Coronary artery (tissue), 2 donors: ENCODE measurements around the gene CD99L2.

ENCODE experiments used
- DNase-seq: peaks from one replicate; pipeline ENCODE4 v3.0.0-alpha.2; 2017; ENCODE audit warnings: low spot score
- H3K27ac ChIP-seq, 2 donors: fragments of 200-600 bp; sonication (generic); one replicate each; pipeline ENCODE4 v1.5.1; 2016 to 2019
- H3K4me3 ChIP-seq: fragments of 200-600 bp; sonication (generic); 2 replicates; pipeline ENCODE4 v1.5.1; 2016; ENCODE audit warnings: mild to moderate bottlenecking, moderate library complexity
- TF ChIP-seq, protein P1 (sequence below): fragments of 200-600 bp; sonication (generic); IDR thresholded peaks from one replicate; pipeline ENCODE4 v1.5.1; 2019; ENCODE audit warnings: antibody characterized with exemption

CD99L2 gene

DNA sequence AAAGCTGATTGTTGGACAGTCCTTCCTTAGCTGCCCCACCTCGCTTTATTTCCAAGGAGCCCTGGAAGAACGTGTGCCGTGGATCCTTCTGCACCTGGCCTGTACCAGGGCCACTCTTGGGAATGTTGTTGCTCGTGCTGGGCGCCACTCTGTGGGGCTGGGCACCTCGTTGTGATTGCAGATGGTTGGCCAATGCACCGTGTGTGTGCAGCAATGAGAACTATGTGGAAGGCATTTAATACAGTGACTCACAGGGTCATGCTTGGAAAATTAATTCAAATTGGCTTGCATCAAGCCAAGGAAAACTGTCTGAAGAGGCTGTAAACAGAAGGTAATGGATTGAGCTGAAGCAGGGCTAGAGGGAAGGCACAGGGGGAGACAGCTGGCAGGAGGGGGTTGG is 37.0 kb upstream of the CD99L2 start:
- no peak for DNase-seq
- TF ChIP-seq, protein P1, sequence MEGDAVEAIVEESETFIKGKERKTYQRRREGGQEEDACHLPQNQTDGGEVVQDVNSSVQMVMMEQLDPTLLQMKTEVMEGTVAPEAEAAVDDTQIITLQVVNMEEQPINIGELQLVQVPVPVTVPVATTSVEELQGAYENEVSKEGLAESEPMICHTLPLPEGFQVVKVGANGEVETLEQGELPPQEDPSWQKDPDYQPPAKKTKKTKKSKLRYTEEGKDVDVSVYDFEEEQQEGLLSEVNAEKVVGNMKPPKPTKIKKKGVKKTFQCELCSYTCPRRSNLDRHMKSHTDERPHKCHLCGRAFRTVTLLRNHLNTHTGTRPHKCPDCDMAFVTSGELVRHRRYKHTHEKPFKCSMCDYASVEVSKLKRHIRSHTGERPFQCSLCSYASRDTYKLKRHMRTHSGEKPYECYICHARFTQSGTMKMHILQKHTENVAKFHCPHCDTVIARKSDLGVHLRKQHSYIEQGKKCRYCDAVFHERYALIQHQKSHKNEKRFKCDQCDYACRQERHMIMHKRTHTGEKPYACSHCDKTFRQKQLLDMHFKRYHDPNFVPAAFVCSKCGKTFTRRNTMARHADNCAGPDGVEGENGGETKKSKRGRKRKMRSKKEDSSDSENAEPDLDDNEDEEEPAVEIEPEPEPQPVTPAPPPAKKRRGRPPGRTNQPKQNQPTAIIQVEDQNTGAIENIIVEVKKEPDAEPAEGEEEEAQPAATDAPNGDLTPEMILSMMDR, result no peak
- Histone ChIP-seq H3K27ac (no peak overlapping the region), H3K4me3 (no peak overlapping the region)

- no peak for DNase-seq
- H3K4me3 ChIP-seq, result no peak overlapping the region
- TF ChIP-seq, protein P1, result no peak
- H3K27ac ChIP-seq, result no peak overlapping the region
These were observed 36.0 kb upstream of the CD99L2 start for GRCh38 chrX:150934453-150934852.

GRCh38 chrX:150933945-150934350 is 35.5 kb upstream of the CD99L2 start:
- Histone ChIP-seq H3K27ac (no peak overlapping the region), H3K4me3 (no peak overlapping the region)
- DNase-seq, result no peak
- TF ChIP-seq, protein P1, result no peak

- TF ChIP-seq, protein P1, result no peak
- no peak for DNase-seq
- Histone ChIP-seq H3K27ac (no peak overlapping the region), H3K4me3 (no peak overlapping the region)
These were observed 30.6 kb upstream of the CD99L2 start for GRCh38 chrX:150929058-150929457.

GRCh38 chrX:150926791-150927190 is 28.3 kb upstream of the CD99L2 start:
- TF ChIP-seq, protein P1, result no peak
- Histone ChIP-seq H3K27ac (no peak overlapping the region), H3K4me3 (no peak overlapping the region)
- DNase-seq, result no peak

DNA sequence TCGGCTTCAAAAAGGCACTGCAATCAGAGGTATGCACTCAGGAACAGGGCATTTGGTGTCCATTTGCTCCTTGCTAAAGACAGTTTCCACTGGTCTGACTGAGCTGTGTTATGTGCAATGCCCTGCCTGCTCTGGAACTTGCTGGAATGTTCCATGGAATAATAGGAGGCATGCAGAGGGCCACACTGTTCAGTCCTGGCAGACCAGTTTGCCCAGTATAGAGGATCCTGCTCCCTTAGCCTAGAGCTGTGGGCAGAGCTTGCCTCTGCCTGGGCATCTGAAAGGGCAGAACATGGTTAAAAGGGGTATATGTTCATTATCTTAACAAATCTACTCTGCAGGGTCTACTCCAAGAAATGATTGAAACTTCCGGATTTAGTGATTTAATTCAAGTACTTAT is 27.8 kb upstream of the CD99L2 start:
- Histone ChIP-seq H3K4me3 (no peak overlapping the region), H3K27ac (no peak overlapping the region)
- DNase-seq, result no peak
- TF ChIP-seq, protein P1, result no peak

DNA sequence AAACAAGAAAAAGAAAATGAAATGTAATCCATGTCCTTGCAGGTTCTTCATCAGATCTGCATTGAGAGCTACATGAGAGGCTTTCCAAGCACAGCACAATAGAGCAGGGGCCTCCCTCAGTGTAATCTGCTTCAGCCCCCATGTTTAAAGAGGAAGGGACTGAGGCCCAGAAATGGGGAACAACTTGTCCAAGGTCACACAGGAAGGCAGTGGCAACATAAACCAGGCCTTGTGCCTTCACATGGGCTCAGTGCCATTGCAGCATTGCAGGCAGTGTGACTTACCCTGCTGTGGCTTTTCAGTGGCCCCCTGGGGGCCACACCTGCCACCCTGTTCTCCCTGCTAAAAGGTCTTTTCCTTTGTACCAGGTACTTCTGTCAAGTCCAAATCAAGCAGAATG is 20.9 kb upstream of the CD99L2 start:
- TF ChIP-seq, protein P1, result no peak
- H3K27ac ChIP-seq, result no peak overlapping the region
- DNase-seq, result no peak
- H3K4me3 ChIP-seq, result no peak overlapping the region
